Mucosa of descending colon (tissue), 3 donors: ENCODE measurements around the gene DOCK4. TPM values are rescaled to one million over a fixed set of nuclear protein-coding genes. Genes with fewer than 3 reads are reported as not detected.

Experiments
- ATAC-seq: fragments of 200-7000 bp; cut with Tn5 transposase; one replicate; pipeline ENCODE4 v1.9.1; 2020; ENCODE audit warnings: mild to moderate bottlenecking, moderate library complexity
- DNase-seq, 3 donors: peaks; one replicate each; pipeline ENCODE4 v3.0.0-alpha.2; 2020
- H3K36me3 ChIP-seq: fragments of 200-600 bp; one replicate; pipeline ENCODE4 v1.8.0; 2021; ENCODE audit warnings: low read depth, mild to moderate bottlenecking
- H3K4me1 ChIP-seq: fragments of 200-600 bp; one replicate; pipeline ENCODE4 v1.8.0; 2021; ENCODE audit warnings: low read depth, mild to moderate bottlenecking
- H3K4me3 ChIP-seq: fragments of 200-600 bp; one replicate; pipeline ENCODE4 v1.8.0; 2021; ENCODE audit warnings: mild to moderate bottlenecking
- H3K9me3 ChIP-seq: fragments of 200-600 bp; one replicate; pipeline ENCODE4 v1.8.0; 2021; ENCODE audit warnings: mild to moderate bottlenecking
- intact Hi-C, 2 donors: fragments of 100-400 bp; cut with DNase I in 1 of 2; cut with micrococcal nuclease in 1 of 2; formaldehyde crosslinking; loops; one replicate each; pipeline versions ENCODE4 v1.11.0 to v1.11.1; 2022; cut with DNase I, micrococcal nuclease
- total RNA-seq, 3 donors: library from RNA; stranded (reverse); fragmentation: NEBNext Ultra II Directional in 2 of 3; extraction: Animal tissue kit (Norgen Biotek cat#: 25700) in 2 of 3; gene quantifications; one replicate each; pipeline versions ENCODE4 v1.2.1 to v1.2.4, GENCODE V29; 2021 to 2023
- TF ChIP-seq, protein P1 (sequence below): fragments of 200-600 bp; IDR thresholded peaks from one replicate; pipeline ENCODE4 v1.8.0; 2022; ENCODE audit warnings: antibody characterized with exemption, mild to moderate bottlenecking
- donor health status: DM: no; HTN: no; CAD: no; lungs with moderate emphysema.
- donor health status: DM: no; HTN: no; CAD: no.
- donor health status: DM: no; HTN: yes; CAD: no.

Gene DOCK4
- total RNA-seq, 3 donors from 2014 or later = 9.2 to 18.4 (median 12.7) TPM

DNA sequence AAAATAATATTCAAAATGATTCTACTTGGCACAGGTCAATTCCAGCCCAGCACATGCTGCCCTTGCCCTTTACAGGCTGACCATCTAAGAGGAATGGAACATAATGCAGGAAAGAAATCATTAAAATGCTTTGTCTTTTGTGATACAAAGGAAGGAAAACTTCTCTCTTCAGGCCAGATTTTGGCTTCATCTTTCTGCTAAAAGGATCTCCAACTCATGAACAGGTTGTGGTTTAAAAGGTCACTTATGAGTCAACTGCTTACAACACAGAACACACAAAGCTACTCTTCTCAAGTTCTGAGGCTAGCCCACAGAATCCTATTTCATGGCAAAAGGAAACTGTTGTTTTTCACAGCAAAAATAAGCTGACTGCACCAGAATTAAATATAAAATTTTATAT, 197.1 kb downstream of the DOCK4 start:
- H3K4me3 ChIP-seq = no peak overlapping the region
- H3K4me1 ChIP-seq = no peaks in the 10 kb centered on the region
- no peak for DNase-seq
- intact Hi-C loops = no loop called here
- no peaks in the 10 kb centered on the region for H3K9me3 ChIP-seq
- TF ChIP-seq, protein P1, sequence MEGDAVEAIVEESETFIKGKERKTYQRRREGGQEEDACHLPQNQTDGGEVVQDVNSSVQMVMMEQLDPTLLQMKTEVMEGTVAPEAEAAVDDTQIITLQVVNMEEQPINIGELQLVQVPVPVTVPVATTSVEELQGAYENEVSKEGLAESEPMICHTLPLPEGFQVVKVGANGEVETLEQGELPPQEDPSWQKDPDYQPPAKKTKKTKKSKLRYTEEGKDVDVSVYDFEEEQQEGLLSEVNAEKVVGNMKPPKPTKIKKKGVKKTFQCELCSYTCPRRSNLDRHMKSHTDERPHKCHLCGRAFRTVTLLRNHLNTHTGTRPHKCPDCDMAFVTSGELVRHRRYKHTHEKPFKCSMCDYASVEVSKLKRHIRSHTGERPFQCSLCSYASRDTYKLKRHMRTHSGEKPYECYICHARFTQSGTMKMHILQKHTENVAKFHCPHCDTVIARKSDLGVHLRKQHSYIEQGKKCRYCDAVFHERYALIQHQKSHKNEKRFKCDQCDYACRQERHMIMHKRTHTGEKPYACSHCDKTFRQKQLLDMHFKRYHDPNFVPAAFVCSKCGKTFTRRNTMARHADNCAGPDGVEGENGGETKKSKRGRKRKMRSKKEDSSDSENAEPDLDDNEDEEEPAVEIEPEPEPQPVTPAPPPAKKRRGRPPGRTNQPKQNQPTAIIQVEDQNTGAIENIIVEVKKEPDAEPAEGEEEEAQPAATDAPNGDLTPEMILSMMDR = no peak
- no peak for ATAC-seq
- H3K36me3 ChIP-seq = no peaks in the 10 kb centered on the region

DNA sequence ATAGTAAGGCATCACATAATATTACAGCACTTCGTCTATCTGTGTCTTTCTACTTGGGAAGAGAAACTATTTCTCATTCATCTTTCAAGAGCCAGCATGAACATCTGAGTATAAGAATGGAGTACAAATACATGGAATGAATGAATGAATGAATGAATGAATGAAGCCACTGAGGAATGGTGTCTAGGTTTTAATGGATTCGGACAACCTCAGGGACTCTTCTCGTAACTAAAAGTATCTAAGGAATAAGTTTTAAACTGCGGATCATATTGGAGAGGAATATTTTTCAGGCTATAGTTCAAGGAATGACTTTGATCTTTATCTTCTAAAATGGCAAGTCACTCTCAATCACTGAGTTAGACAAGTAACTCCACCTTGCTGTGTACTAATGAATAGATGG, 199.0 kb downstream of the DOCK4 start:
- TF ChIP-seq, protein P1 = no peak
- ATAC-seq = no peak
- no peaks in the 10 kb centered on the region for H3K36me3 ChIP-seq
- no peak overlapping the region for H3K4me3 ChIP-seq
- H3K9me3 ChIP-seq = no peaks in the 10 kb centered on the region
- H3K4me1 ChIP-seq = no peaks in the 10 kb centered on the region
- intact Hi-C loops = no loop called here
- no peak for DNase-seq

DNA sequence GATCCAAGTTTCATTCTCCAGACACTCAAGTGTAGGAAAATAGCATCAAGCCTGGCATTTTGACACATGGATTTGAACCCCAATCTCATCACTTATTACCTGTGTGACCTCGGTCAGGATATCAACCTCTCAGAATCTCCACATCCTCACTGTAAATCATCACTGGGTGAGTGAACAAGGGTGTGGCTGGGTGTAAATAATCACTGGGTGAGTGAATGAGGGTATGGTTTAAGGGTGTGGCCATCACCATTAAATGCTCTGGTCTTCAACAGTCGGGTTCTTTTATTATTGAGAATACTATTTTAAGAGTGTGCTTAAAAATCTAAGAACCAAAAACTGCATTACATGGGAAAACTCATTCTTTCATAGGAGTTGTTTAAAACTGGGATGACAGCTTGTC, 200.1 kb downstream of the DOCK4 start:
- intact Hi-C loops = no loop called here
- Histone ChIP-seq H3K4me1 (no peaks in the 10 kb centered on the region), H3K4me3 (no peak overlapping the region), H3K36me3 (no peaks in the 10 kb centered on the region), H3K9me3 (no peaks in the 10 kb centered on the region)
- DNase-seq (no peak), ATAC-seq (peak; percentile 72)
- TF ChIP-seq, protein P1 = no peak

DNA sequence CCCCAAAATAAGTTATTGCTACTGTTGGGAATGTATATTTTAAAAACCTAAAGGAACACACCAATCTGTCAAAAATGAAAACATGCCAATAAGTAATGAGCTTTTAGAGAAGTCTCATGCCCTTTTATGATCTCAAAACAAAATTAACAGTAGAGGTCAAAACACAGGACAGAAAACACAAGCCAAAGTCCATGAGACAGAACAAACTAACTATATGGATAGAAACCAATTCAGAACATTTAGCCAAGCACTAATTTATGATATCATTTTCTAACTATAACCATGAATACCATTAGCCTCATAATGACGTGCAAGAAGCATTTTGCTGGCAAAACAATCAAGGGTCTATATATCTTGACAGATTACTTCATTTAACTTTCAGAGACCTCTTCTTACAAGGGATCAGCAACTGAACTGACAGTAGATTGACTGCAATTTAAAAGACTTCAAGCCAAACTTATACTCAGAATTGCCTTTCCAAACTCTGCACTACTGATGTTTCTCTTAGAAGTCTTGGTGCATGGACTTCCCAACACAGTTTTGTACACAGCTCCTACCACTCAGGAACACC, 200.9 kb downstream of the DOCK4 start:
- DNase-seq = no peak
- H3K9me3 ChIP-seq = no peaks in the 10 kb centered on the region
- H3K4me3 ChIP-seq = no peak overlapping the region
- ATAC-seq = no peak
- intact Hi-C loops = no loop called here
- TF ChIP-seq, protein P1 = no peak
- no peaks in the 10 kb centered on the region for H3K36me3 ChIP-seq
- no peaks in the 10 kb centered on the region for H3K4me1 ChIP-seq

DNA sequence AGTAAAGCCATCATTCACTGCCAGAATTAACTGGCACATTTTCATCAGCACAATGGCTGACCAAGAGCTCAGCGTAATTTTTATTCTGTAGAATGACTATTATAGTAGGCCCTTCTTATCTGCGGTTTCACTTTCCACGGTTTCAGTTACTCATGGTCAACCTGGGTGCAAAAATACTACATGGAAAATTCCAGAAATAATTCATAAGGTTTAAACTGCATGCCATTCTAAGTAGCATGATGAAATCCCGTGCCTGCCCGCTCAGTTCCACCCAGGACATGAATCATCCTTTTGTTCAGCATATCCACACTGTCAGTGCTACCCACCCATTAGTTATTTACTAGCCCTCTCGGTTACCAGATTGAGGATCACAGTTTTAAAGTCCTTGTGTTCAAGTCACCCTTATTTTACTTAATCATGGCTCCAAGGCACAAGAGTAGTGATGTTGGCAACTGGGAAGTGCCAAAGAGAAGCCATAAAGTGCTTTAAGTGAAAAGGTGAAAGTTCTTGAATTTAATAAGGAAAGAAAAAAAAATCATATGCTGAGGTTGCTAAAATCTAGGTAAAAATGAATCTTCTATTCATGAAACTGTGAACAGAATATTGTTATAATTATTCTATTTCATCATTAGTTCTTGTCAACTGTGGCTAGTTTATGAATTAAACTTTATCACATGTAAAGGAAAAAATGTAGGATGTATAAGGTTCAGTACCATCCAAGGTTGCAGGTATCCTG, 204.9 kb downstream of the DOCK4 start:
- no peak overlapping the region for H3K4me3 ChIP-seq
- H3K4me1 ChIP-seq = no peaks in the 10 kb centered on the region
- TF ChIP-seq, protein P1 = no peak
- intact Hi-C loops = no loop called here
- no peaks in the 10 kb centered on the region for H3K36me3 ChIP-seq
- H3K9me3 ChIP-seq = no peaks in the 10 kb centered on the region
- DNase-seq = no peak
- ATAC-seq = no peak
